Hematopoietic multipotent progenitor cell treated with erythropoietin and hydrocortisone succinate and interleukin-3 and kit ligand, for 6 days (in vitro differentiated cells): ENCODE data around the gene CATSPERD.
"Not testable (repeated sequence)": the region's sequence is repeated elsewhere in the genome, so short reads cannot be mapped to it uniquely, and the experiment has no call there.

Experiments
- DNase-seq: peaks from one replicate; pipeline ENCODE4 v3.0.0-alpha.2; 2015

The CATSPERD gene

DNA sequence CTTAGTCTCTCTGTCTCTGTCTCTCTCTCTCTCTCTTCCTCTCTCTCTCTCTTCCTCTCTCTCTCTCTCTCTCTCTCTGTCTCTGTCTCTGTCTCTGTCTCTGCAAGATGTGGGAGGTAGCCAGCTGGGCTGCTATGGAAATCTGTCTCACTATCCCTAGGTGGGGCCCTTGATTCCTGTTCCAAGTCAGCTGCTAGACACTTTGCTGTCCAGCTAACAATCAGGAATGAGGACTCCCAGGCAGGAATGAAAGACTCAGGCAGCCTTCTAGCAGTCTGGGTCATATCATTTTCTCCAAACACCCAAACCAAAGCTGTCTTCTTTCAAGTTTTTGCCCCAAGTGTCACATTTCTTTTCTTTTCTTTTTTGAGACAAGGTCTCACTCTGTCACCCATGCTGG lies 23.2 kb downstream of the CATSPERD start:
- DNase-seq = no peak

DNA sequence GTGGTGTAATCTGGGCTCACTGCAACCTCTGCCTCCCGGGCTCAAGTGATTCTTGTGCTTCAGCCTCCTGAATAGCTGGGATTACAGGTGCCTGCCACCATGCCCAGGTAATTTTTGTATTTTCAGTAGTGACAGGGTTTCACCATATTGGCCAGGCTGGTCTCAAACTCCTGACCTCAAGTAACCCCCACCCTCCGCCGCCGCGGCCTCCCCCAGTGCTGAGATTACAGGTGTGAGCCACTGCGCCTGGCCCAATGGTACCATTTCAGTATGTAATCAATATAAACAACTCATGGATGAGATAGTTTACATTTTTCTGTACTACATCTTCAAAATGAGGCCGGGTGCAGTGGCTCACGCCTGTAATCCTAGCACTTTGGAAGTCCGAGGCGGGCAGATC lies 24.6 kb downstream of the CATSPERD start:
- not testable (repeated sequence) for DNase-seq

DNA sequence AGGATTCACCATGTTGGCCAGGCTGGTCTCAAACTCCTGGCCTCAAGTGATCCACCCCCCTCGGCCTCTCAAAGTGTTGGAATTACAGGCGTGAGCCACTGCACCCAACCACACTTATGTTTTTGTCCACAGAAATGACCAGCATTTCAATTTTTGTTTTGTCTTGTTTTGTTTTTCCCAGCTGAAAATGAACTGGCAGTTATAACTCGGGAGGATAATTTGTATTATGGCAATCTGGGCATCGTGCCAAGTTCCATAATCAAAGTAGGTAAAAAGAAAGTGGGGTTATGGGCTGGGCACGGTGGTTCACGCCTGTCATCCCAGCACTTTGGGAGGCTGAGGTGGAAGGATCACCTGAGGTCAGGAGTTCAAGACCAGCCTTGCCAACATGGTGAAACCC lies 28.5 kb downstream of the CATSPERD start:
- DNase-seq = peak; percentile 27

DNA sequence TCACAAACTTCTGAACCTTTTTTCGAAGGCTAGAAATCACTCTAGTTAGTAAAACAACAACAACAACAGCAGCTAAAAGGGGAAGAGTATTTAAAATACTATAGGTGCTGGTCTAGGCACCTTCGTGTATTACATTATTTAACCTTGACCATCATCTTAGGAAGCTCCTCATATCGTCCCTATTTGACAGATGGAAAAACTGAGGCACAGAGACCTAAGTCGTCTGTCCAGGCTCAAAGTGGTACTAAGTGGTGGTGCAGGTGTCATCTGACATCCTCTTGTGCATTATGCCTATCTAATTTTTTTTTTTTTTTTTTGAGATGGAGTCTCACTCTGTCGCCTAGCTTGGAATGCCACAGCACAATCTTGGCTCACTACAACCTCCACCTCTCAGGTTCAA lies 29.1 kb downstream of the CATSPERD start:
- DNase-seq = no peak

DNA sequence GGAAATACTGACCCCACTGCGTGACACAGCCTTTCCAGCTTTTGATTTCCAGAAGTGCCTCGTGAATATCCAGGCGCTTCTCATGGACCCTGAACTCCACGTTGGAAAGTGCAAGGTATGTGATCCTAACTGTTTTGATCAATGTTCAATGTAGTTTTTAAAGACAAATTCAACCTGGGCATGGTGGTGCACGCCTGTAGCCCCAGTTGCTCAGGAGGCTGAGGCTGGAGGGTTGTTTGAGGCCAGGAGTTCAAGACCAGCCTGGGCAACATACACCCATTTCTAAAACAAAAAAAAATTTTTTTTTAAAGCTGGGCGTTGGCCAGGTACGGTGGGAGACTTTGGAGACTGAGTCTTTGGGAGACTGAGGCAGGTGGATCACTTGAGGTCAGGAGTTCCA lies 31.3 kb downstream of the CATSPERD start:
- no peak for DNase-seq

DNA sequence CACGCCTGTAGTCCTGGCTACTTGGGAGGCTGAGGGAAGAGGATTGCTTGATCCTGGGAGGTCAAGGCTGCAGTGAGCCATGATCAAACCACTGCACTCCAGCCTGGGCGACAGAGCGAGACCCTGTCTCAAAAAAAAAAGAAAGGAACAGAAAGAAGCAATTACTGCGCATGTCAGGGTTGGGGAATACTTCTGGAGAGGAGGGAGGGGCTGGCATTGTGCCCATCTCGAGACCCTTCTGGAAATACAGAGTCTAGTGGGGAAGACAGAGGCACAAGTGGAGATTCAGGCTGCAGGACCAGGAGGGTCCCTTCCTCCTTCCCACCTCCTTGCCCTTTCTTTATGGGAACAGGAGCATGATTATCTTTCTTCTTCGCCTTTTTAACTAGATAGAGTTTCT lies 33.3 kb downstream of the CATSPERD start:
- DNase-seq = no peak

DNA sequence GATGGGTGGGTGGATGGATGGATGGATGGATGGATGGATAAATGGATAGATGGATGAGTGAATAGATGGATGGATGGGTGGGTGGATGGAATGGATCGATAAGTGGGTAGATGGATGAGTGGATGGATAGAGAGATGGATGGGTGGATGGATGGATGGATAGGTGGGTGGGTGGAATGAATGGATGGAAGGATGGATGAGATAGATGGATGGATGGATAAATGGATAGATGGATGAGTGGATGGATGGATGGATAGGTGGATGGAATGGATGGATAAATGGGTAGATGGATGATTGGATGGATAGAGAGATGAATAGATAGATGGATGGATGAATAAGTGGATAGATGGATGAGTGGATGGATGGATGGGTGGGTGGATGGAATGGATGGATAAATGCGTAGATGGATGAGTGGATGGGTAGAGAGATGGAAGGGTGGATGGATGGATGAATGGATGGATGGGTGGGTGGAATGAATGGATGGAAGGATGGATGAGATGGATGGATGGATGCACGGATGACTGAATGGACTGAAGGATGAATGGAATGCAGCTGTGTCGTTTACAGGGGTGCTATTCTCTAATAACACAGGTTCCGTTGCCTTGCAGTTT lies 42.3 kb downstream of the CATSPERD start:
- DNase-seq = no peak

DNA sequence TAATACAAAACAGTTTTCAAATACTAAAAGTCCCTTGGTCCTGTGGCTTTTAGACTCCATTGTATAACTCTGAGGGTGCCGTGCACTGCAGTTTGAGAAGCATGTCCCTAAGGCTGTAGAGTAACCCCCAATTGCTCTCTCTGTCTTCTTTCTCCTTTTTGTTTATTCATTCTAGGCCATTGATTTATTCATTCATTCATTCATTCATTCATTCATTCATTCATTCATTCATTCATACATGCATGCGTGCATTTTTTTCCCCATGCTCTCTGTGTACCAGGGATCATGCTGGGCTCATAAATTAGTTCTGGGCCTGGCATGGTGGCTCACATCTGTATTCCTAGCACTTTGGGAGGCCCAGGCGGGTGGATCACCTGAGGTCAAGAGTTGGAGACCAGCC lies 44.8 kb downstream of the CATSPERD start:
- no peak for DNase-seq

DNA sequence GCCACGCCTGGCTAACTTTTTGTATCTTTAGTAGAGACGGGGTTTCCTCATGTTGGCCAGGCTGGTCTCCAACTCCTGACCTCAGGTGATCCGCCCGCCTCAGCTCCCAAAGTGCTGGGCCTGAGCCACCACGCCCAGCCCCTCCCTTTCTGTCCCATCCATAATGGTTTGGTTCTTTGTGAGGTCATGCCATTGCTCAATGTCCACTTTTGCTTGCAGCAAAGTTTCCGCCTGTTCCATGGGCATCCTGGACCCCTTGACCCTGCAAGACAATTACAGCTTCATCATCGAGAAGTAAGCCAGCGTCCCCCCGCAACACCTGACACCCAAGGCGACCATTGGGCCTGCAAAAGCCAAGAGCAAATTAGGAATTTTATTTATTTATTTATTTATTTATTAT lies 47.5 kb downstream of the CATSPERD start:
- no peak for DNase-seq

DNA sequence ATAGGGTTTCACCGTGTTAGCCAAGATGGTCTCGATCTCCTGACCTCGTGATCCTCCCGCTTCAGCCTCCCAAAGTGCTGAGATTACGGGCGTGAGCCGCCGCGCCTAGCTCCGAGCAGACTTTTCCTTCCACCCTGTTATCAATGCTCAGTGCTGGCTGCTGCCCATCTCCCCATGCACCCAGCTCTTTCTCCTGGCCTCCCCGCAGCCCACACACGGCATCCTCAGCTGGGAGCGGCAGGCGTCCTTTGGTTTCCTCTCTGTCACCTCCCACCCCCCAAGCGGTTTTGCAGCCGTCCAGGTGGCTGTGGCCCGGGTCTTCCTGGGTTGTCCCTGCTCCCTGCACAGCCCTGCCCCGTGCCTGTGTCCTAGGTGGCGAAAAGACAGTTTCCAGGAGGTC lies 52.0 kb downstream of the CATSPERD start:
- DNase-seq = no peak

DNA sequence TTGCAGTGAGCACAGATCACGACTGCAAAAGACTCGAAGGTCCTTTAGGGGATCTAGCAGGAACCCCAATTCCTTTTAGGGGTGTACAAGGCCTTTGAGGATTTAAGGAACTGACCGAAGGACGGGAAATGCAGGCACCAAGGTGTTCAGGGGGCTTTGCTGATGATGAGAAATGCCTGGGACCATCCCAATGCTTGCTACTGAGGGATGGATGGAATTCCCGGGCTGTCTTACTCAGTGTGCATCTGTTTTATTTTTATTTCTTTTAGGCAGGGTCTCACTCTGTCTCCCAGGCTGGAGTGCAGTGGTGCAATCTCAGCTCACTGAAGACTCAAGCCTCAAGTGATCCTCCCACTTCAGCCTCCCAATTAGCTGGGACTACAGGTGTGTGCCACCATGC lies 52.8 kb downstream of the CATSPERD start:
- DNase-seq = no peak

DNA sequence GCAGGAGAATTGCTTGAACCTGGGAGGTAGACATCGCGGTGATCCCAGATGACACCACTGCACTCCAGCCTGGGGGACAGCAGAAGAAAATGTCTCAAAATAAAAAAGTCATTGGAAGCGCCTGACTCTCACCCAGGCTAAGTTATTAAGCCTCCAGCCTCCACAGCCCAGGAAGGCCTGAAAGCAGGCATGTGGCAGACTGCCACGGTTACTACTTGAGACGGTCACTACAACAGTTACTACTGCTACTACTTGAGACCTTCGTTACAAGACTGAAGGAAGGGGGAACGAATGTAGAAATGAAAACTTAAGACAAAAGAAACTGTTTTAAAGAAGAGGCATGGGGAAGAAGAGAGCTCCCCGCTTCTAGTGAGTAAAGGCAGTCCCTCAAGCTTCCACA lies 54.5 kb downstream of the CATSPERD start:
- DNase-seq = no peak

DNA sequence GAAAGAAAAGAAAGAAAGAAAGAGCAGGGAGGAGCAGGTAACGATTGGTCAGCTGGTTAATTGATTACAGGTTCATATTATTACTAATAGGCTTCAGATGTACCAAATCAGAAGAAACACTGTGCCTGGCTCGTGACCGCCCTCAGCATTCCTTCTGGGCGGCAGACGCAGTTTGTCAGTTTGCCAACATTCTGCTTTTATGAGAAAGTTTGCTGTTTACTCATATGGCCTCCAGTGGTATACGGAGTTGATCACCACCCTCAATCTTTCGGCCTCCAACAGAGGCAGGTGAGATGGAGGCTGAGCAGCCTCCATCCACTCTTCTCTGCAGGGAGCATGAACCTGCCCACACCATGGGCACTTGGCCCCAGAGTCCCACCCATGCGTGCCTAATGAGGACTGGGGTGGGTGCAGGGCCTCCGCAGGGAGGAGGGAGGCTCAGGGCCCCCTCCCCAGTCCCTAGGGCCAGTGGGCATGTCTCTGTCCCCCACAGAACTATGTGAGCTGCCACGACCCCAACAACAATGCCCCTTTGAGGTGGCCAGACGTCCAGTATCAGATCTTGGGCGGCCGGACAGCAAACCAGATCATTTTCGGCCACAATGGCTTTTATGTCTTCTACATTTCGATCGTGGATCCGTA lies 55.4 kb downstream of the CATSPERD start:
- DNase-seq = no peak

DNA sequence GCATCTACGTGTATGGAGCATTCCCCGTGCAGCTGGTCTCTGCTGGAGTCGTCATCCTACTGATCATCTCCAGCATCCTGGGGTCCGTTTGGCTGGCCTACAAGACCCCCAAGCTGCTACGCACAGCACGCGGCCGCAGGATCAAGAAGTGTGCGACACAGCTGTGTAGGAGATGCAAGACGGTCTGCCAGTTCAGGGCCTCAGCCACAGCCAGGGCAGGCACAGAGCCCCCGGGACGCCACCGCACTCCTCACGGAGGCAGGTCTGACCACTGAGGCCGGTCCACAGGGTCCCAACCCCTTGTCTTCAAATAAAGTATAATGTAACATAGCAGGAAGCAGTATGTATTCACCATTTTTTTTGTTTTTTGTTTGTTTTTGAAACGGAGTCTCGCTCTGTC lies 58.0 kb downstream of the CATSPERD start:
- DNase-seq = no peak

DNA sequence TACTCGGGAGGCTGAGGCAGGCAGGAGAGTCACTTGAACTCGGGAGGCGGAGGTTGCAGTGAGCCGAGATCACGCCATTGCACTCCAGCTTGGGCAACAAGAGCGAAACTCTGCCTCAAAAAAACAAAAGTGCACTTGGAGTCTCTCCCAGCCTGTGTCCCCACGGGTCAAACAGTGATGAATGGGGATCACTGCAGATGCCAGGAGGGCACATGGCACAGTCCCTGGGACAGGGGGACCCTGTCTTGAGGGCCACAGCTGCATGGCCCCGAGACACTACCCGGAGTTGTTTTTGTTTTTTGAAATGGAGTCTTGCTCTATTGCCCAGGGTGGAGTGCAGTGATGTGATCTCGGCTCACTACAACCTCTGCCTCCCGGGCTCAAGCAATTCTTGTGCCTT lies 60.5 kb downstream of the CATSPERD start:
- DNase-seq = not testable (repeated sequence)

DNA sequence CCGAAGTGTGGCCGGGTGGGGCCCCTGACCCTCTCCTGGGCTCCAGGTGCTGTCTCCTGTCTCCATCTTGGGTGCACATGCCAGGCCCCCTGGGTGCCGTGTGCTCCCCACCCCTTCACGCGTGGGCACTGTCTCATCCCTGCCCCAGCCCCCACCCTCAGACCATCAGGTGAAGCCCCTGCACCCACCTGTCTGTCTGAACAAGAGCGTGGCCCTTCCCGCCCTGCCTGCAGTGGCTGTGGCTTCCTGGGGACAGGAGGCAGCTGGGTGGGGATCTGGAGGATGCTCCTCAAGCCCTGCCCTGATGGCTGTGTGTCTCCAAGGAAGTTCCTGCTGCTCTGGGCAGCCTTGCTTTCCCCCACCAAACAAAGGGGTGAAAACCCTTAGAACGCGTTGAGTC lies 61.9 kb downstream of the CATSPERD start:
- no peak for DNase-seq

DNA sequence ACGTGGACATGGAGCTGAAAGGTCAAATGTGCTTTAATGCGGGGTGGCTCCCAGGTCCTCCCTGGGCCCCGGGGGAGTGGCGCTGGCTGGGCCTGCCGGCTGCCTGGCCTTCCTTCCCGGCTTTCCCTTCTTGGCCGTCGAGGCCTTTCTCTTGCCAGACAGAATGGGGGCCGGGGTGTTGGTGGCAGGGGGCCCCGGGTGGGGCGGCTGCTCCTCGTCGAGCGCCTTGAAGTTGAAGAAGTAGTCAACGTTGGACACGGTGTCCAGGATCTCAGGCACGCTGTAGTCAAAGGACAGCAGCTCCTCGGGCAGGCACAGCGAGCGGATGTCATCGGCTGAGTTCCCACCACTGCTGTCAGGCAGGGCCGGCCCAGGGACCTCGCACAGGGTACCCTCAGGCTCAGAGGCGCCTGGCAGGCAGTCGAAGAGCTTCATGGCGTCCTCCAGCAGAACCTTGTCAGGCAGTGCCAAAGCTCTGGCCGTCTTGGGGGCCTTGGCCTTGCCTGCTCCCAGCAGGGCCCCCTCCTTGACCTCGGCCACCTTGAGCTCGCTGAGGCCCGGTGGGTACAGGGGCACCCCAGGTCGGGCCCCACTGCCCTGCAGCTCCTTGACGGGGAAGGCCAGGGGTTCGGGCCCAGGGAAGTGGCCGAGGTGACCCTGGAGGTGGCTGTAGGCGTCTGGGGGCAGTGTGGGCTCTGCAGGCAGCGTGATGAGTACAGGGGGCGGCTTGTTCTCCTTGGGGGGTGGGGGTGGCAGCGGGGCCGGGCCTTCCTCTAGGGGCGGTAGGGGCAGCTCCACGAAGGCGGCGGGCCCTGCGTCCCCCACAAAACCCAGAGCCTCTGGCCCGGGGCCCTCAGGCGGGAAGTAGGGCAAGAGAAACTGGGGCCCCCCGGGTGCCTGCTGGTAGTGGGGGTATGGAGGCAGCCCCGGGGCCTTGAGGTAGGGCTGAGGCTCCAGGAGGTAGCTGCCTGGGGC lies 62.8 kb downstream of the CATSPERD start:
- DNase-seq = no peak

DNA sequence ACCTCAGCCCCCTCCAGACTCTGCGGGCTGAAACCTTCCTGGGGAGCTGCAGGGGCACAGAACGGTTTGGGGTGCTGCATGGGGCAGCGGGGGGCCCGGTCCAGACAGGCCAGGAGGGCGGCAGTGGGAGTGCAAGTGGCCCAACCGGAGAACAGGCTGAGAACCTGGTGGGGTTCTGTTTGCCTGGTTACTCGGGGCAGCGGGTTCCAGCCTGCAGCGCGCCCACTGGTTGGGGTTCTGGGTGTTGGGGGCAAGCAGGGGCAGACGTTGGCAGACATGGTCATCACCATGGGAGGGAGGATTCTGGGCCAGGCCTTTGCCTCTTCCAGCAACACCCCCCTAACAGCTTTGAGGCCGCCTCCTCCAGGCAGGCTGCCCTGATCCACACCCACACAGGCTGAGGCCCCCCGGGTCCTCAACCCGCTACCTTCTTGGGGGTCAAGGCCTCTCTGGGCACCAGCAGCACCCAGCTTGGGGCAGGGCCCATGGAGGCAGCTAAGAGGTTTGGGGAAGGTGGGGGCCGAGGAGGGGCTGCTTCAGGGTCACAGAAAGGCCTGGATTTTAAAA lies 64.2 kb downstream of the CATSPERD start, which contains the start of gene PRR22:
PRR22 (minus strand) TSS at position 166 of the 567 bp plus-strand sequence; CDS start at position 80, 86 bp downstream.
- DNase-seq = no peak

DNA sequence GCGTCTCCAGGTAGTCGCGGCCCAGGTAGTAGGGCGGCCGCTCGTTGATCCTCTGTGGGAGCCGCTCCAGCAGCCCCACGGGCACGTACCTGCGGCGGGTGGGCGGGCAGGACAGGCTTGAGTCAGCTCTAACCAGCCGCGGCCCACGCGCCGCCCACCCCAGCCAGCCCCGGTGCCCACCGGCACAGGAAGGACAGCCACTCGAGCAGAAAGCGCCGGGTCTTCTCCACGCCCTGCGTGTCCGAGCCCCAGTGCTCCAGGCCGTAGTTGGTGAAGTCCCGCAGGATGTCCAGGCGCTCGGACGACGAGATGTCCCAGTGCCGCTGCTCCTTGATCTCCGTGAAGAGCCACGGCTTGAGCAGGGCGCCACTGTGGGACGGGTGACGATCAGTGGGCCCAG lies 65.0 kb downstream of the CATSPERD start:
- DNase-seq = no peak

DNA sequence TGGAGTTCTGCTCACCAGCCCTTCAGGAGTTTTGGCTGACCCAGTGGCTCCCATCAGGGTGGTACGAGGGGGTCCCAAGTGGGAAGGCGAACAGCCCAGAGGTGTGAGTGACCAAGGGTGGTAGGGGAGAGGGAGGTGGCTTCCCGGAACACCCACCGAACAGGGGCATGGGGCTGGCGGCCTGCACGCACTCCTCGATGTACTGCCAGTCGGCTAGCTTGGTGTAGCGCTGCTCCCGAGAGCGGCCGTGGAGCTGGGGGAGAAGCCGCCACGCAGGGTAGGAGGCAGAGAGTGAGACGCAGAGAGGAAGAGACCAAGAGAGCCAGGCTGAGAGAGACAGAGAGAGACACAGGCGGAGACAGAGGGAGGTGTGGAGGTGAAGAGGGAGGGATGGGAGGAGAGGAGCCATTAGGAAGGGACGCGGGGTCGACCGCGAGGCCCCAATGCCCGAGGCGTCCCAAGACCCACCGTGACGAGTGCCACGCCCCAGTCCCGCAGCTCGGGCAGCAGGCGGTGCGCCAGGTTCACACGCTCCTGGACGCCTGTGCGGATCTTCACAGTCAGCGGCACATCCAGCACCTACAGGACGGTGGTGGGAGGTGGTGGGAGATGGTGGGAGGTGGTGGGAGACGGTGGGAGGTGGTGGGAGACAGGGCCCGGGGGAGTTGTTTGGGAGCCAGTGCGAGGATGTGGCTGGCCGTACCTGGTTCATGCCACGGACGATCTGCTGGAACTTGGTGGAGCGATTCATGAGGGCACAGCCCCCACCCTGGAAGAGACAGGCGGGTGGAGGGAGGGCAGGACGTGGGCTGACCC lies 66.4 kb downstream of the CATSPERD start:
- no peak for DNase-seq

DNA sequence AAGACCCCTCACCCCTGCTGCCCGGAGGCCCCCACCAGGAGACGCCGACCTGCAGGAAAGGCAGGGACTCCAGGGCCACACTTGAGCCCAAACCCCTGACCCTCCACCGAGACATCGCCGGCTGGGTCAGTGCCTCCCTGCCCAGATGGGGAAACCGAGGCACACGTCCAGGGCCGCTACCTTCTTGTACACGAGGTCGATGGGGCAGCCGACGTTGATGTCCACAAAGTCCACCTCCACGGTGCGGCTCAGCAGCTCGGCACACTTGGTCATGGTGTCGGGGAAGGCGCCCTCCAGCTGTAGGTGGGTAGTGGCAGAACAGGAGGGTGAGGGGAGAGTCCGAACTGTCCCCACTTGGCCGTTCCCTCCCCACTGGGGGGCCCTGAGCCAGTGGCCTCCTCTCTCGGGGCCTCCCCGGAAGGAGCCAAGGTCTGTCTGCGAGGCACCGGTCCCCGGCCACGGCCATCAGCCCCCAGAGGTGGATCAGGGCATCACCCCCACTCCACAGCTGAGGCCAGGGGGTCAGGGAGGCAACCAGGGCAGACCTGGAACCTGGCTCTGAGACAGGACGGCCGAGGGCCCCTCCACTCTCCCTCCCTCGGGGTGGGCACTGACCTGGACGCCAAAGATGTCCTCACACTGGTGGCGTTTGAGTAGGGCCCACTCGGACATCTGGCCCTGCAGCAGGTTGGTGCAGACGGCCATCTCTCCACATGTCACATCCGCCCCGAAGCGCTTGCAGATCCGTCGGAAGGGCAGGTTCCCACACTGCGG lies 67.2 kb downstream of the CATSPERD start:
- no peak for DNase-seq

DNA sequence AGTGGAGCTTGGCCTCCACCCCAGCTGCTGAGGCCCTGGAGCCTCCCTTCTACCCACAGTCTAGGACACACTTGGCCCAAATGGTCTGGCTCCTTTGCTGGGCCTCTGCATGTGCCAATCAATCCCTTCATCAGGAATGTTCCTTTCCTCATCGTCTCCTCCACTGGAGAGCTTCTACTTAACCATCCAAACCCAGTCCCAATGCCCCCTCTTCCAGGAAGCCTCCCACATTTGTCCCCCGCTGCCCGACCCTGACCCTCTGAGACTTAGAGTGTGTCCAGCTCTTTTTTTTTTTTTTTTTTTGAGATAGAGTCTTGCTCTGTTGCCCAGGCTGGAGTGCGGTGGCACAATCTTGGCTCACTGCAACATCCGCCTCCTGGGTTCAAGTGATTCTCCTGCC lies 68.0 kb downstream of the CATSPERD start:
- DNase-seq = no peak
